Fibroblast of pulmonary artery (primary cell): Measurements from ENCODE around the gene SPATA20.

ENCODE experiments used
- DNase-seq: peaks from one replicate; pipeline ENCODE4 v3.0.0-alpha.2; 2010; ENCODE audit warnings: low read depth
- H3K4me3 ChIP-seq: replicated peaks from 2 replicates; pipeline ENCODE4 v1.5.1; 2011; ENCODE audit warnings: low read depth, mild to moderate bottlenecking, control low read depth, low read length, moderate library complexity
- TF ChIP-seq, protein P1 (sequence below): IDR thresholded peaks from 2 replicates; pipeline ENCODE4 v1.5.1; 2011; ENCODE audit warnings: mild to moderate bottlenecking, control low read depth, low read length, inconsistent platforms; ENCODE audit errors: missing control alignments

The SPATA20 gene

DNA sequence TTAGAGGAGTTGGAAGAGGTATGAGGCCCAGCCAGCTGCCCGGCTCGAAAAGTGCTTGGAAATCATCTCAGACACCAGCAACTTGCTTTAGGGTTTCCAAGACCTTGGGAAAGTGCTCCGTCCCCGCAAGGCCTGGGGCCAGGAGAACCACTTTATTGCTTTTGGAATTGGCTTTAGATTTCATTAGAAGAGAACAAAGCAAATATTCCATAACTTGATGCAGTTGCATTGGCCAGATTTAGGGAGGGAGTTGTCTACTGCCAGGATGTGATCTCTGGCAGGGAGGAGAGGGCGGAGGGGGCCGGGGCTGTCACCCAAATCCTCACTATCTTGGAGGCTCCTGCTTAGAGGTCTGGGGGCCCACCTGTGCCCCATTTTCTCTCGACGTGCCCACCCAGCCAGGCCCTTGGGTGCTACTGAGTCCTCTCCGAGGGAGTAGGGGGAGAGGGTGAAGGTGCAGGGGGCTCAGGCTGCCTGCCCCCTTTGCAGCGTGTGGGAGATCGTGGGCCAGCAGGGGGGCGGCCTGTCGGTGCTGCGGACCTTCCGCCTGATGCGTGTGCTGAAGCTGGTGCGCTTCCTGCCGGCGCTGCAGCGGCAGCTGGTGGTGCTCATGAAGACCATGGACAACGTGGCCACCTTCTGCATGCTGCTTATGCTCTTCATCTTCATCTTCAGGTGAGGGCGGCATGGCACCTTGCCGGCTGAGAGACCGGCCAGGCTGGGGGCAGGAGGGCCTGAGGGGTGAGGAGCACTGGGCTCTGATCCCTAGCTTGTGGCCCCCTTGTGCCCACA is 44.2 kb downstream of the SPATA20 start:
- H3K4me3 ChIP-seq: no peak overlapping the region
- TF ChIP-seq, protein P1, sequence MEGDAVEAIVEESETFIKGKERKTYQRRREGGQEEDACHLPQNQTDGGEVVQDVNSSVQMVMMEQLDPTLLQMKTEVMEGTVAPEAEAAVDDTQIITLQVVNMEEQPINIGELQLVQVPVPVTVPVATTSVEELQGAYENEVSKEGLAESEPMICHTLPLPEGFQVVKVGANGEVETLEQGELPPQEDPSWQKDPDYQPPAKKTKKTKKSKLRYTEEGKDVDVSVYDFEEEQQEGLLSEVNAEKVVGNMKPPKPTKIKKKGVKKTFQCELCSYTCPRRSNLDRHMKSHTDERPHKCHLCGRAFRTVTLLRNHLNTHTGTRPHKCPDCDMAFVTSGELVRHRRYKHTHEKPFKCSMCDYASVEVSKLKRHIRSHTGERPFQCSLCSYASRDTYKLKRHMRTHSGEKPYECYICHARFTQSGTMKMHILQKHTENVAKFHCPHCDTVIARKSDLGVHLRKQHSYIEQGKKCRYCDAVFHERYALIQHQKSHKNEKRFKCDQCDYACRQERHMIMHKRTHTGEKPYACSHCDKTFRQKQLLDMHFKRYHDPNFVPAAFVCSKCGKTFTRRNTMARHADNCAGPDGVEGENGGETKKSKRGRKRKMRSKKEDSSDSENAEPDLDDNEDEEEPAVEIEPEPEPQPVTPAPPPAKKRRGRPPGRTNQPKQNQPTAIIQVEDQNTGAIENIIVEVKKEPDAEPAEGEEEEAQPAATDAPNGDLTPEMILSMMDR: no peak
- no peak for DNase-seq

DNA sequence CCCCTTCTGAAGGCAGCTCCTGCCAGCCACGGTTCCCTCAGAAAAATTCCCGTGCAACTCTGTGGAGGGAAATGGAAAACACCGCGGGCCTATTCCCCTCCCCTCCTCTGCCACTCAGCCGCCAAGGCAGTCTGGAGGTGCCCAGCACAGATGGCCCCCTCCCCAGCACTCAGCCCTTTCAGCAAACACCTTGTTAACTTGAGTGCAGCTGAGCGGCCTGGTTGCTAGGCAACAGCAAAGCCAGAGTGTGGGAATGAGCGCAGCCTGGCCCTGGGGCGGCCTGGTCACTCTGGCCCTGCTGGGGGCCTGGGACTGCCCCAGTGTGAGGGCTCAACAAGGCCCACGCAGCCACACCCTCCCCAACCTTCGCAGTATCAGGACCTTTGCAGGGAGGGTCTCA is 46.3 kb downstream of the SPATA20 start:
- no peak for DNase-seq
- H3K4me3 ChIP-seq: no peak overlapping the region
- TF ChIP-seq, protein P1: no peak

DNA sequence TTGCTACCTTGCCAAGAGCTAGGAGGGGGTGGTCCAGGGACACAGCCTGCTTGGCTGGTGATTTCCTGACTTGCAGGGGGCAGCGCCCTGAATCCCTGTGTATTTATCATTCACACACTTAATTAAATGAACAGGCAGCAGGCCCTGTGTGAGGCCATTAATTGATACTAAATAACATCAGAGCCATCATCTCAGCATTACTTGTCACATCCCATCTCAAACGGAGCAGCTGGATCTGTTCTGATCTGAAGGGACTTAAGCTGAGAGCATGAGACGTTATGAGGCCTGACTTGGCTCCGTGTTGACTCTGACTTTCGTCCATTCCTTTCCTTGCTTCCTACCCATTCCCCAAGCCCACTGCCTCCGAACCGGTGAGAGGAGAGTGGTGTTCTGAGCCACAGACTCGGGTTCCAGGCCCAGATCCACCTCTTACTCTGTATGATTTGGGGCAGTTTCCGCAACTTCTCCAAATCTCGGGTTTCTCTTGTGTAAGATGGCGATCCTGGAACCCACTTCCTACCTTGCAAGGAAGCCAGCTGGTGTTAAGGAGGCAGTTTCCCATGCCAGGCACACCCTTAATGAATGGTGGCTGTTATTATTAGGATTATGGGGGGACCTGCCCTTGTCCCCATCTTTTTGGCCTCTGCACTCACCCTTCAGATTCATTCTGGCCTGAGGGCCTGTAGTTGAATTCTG is 47.3 kb downstream of the SPATA20 start:
- TF ChIP-seq, protein P1: no peak
- no peak overlapping the region for H3K4me3 ChIP-seq
- DNase-seq: no peak

DNA sequence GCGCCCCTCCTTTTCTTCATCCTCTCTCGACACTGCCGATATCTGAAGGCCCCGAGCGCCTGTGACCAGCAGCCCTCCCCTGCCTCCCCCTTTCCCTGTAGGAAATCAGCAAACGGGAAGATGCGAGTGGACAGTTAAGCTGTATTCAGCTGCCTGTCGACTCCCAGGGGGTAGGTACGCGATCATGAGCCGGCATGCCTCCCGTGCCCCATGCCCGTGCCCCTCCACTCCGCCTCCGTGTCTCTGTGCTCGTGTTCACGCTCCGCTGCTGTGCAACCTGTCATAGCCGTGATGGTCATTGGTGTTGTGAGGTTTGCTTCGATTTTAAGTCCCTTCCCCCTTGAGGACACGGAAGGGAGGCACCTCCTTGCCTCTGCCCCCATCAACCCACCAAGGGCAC is 47.9 kb downstream of the SPATA20 start:
- H3K4me3 ChIP-seq: no peak overlapping the region
- DNase-seq: no peak
- TF ChIP-seq, protein P1: no peak

DNA sequence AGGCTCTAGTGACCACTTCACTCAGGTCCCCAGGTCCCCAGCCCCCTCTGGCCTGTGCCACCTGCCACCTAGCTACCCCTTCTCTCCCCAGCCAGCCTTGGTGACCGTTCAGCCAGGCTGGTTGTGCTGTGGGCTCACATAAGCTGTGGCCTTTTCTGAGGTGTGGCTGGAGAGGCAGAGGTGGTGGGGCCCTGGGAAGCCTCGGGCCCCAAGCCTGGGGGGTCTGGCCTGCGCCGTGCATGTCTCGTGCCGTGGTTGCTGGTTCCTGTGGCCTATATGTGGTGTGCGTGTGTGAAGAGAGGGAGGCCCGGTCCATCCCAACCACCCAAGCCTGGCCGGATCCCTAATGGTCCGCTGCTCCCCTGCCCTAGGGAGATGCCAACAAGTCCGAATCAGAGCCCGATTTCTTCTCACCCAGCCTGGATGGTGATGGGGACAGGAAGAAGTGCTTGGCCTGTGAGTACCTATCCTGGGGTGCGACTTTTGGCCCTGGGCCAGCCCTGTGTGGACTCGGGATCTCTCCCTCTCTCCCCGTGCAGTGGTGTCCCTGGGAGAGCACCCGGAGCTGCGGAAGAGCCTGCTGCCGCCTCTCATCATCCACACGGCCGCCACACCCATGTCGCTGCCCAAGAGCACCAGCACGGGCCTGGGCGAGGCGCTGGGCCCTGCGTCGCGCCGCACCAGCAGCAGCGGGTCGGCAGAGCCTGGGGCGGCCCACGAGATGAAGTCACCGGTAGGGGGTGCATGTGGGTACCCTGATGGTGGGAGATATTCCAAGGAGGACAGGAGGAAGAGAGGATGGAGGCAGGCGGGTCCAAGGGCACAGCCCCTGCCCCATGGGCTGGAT is 49.4 kb downstream of the SPATA20 start:
- H3K4me3 ChIP-seq: no peak overlapping the region
- DNase-seq: no peak

GRCh38 chr17:50598487-50598886 is 51.5 kb downstream of the SPATA20 start:
- TF ChIP-seq, protein P1: no peak
- no peak overlapping the region for H3K4me3 ChIP-seq
- no peak for DNase-seq

More for the DNA sequence above, 49.4 kb downstream of the SPATA20 start:
- TF ChIP-seq, protein P1: peak; percentile 12
